GM19351 (cell line): Measurements from ENCODE around the gene FAM53B.

Experiments used
- ATAC-seq: cut with Tn5 transposase; IDR thresholded peaks from one replicate; pipeline ENCODE4 v1.9.1; 2021; ENCODE audit warnings: mild to moderate bottlenecking, moderate library complexity; ENCODE audit not compliant: unreplicated experiment

FAM53B gene

DNA sequence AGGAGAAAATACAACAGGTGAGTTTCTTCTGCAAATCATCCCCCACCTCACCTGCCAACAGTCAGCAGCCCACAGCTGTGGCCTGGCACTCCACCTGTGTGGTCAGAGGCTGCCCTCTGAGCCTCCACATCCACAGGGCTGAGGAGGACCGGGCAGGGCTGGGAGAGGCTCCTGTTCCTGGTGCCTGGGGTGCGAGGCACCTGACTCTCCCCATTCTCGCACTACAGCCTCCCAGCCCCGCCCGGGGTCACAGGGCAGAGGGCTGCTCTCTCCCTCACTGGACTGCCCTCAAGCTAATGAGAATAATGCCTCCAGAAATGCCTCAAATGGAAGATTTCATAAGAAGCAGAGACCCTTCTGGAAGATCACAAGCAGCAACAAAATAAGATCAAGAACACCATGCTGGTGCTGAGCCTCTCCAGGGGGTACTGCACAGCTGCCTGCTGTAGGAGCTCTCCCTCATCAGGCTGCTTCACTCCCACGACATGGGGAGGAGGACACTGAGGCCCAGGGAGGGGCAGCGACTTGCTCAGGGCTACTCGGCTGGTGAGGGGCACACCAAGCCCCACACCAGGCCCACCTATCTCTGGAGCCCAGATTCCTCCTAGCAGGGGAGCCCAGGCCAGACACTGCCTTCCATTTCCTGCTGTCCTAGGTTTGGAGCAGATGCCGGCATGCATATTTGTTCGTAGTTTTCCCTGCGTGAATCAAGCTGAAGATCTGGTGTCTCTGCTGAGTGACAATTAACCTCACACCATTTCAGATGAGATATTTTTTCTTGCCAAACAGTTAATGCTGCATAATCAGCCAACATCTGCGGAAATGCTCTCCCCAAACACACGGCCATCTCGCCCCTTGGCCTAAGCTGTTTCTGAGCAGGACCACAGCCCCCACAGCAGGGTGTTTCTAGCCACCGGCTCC lies 76.5 kb downstream of the FAM53B start:
- no peak for ATAC-seq

GRCh38 chr10:124666494-124666893 lies 77.7 kb downstream of the FAM53B start:
- ATAC-seq, result no peak

GRCh38 chr10:124665980-124666379 lies 78.2 kb downstream of the FAM53B start:
- ATAC-seq, result no peak

- no peak for ATAC-seq
Measured at GRCh38 chr10:124665558-124665957, 78.6 kb downstream of the FAM53B start.

DNA sequence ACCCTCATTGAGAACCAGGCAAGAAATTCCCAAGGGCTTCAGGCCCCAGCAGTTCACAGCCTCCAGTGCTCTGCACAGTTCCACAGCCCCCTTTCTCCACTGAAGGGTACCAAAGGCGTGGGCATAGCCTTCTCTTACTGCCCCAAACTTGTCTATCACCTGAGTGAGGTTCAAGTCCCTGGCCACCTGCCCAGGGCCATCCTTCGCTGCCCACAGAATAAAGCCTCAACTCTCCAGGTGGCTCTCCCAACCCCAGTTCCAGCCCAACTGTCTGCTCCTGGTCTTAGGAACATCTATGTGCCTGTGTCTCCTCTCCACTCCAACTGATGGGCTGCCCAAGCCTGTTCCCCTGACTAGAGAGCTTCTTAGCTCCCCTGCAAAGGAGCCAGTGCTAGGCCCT lies 79.1 kb downstream of the FAM53B start:
- ATAC-seq, result no peak

DNA sequence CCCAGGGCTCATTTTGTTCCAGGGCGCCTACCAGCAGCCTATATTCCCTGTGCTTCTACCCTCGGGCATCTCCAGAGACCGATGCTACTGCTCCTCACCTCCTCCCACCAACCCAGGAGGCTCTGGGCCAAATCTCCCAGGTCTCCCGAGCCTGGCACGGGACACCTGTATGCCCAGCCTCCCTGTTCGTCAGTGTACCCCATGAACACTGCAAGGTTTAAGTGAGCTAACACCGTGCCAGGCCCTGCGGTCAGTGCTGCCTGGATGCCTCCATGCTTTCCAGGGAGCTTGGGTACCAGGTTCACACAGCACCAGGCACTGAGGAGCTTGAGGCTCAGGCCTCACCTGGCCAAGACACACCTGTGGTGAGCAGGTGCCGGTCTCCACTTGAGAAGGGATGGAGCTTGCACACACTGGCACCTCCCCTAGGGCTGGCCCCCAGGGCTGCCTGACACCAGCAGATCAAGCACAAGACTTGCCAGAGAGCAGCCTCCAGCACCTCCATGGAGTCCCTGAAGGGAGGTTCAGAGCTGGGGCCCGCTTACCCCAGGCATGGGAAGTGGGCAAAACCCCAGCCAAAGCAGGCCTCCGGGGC lies 80.3 kb downstream of the FAM53B start:
- ATAC-seq, result no peak

GRCh38 chr10:124663228-124663627 lies 81.0 kb downstream of the FAM53B start:
- ATAC-seq, result no peak

GRCh38 chr10:124661660-124662180 lies 82.5 kb downstream of the FAM53B start:
- no peak for ATAC-seq

GRCh38 chr10:124660404-124661125 lies 83.6 kb downstream of the FAM53B start:
- no peak for ATAC-seq

DNA sequence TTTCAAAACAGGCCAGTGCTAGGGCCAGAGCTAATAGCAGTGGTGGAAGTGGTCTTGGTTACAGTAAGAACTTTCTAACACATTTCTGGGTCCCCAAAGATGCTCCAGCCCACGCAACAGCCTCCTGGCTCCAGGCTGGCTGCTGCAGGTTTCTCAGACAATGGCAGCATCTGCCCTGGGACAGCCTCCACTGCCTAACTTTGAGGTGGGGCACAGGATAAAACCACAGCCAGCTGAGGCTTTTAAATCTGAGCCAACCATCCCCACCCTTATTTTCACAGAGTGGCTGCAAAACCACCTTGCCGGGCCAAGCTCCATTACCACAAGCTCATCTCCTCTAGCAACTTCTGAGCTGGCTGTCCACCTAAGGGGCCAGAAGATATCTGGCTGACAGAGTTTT lies 84.8 kb downstream of the FAM53B start:
- ATAC-seq, result no peak

DNA sequence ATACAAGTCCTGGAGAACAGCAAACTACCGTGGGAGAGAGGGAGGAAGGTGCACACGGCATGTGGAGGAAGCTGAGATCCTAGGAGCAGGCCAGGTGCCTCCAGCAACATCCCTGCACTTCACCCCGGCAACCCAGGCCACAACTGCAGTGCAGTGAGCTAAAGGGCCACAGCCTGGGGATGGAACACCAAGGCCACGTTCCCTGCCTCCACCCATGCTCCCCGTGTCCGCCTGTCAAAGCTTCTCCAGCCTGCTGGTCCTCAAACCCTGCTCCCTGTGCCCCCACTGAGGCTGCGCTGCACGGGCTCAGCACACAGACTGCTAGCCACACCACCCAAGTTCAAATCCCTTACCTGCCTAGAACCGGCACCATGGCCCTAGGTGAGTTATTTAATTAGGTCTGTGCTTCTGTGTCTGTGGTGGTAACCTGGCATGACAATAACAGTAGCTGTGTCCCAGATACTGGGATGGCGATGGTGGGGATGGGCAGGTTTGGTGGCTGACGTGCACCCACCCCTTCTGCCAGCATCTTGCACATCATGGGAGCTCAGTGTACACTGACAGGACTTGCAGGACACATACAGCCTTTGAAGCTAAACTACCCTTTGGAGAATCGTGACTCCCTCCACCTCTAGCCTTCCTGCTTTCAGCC lies 85.5 kb downstream of the FAM53B start:
- no peak for ATAC-seq

DNA sequence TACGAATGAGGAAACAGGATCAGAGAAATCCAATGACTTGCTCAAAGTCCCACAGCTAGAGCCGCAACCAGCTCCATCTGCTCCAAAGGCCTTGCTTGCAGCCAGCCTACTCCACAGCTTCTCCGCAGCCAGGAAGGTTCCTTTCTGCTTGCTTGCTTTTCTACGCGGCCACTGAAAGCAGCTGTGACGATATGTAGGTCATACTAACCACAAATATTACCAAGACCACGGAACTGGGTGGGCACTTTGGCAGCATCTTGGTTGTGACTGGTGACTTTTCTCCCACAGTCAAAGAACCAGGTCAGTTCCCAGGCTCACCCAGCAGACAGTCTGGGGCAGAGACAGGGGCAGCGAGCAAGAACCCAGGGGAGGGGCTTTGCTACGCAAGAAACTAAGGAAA lies 86.4 kb downstream of the FAM53B start:
- ATAC-seq, result peak; percentile 72

DNA sequence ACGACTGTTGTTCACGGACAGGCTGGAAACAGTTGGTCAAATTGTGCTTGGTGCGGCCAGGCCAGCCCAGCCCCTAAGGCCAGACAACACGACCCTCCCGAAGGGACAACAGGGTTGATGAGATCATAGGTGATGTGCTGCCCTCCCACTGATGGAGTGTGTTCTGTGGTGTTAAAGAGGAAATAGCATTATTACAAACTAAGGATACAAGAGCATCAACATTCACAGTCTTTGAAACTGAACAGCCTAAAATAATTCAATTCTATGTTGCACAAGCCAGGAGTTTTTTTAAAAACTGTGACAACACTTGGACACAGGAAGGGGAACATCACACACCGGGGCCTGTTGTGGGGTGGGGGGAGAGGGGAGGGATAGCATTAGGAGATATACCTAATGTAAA lies 87.6 kb downstream of the FAM53B start:
- no peak for ATAC-seq

GRCh38 chr10:124656113-124656490 lies 88.1 kb downstream of the FAM53B start:
- no peak for ATAC-seq

DNA sequence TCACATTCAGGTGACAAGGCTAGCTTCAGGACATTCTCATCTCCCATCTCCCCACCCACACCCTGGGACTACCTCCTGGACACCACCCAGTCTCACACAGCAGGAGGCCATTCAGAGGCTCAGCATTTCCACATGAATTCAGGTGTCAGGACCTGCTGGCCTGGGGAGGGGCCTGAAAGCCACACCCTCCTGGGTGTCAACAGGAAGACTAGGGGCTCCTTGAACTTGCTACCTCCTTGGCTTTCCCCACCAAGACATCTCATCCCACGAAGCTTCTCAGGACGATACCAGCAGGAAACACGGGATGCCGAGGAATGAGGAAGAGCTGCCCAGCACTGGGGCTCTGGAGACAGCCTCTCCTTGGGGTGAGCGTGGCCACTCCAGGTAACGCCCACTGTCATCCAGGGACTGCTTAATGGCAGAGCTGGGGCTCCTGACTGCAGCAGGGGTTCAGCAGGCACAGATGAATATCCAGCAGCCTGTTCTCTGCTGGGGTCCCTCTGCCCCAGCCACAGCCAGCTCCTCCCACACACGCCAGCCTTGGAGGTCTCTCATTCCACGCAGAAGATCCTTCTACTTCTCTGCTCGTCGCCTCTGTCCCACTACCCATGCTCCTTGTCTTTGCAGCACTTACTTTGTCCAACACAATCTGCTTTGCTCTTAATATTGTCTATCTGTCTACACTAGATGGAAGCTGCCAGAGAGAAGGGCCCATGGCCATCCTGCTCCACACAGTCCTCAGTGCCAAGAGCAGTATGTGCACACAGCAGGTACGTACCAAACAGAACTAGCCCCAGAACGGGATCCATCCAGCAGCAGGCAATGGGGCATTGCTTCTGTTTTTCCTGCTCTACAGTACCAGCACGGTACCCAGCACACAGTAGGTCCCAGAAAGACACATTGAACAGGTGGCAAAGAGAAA lies 88.7 kb downstream of the FAM53B start:
- ATAC-seq, result no peak

- no peak for ATAC-seq
Measured at GRCh38 chr10:124654686-124655085, 89.5 kb downstream of the FAM53B start.

DNA sequence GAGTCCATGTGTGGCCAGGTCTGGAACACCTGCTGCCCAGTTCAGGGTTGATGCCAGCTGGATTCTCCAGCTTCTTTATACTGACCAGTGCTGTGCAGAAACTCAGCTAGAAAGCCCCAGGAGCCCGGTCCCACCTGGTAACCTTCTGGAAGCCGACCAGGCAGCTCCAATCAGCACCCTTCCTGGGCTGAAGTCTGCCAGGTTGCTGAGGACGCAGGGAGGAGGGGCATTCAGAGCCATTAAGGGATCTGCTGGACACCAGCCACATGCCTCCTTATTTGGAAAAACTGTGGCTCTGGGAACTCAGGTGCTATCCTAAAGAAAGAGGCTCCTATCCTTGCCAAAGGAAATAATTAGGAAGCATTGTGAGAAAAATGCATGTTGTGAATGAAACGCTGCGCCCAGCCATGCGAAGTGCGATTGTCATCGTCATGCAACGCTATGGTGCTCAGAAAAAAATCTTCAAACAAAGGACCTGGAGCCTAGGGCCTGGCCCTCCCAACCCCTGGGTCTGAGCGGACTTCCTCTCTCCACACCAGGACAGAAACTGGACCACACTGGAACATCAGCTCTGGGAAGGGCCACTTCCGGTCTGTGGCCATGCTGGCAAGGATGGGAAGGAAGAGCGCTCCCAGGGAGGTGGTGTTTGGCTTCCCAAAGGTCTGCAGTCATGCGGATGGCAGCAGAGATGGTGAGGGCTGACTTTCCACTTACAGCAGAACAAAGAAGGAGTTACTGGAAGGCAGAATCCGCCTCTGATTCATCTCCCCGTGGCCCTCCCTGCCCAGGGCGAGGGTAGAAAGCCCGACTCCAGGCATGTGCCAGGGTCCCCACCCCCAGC lies 90.1 kb downstream of the FAM53B start:
- no peak for ATAC-seq

DNA sequence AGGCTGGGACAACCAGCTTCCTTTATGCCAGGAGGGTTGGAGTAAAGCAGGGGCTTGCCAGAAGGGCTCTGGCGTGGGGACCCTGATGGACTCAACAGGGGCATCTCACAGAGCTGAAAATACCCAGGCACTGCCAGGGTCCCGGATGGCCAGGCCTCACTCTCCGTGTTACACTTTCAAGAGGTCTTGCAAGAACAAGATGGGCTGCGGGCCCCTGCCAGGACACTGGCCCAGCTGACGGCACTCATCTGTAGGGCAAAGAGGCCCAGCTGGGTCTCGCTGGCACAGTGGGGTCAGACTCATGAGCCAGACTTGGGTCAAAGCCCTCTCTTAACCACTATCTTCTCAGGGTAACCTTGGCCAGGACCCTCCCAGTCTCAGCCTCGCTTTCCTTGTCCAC lies 90.9 kb downstream of the FAM53B start:
- ATAC-seq, result no peak

GRCh38 chr10:124652701-124653100 lies 91.5 kb downstream of the FAM53B start:
- ATAC-seq, result no peak
